Measurements from ENCODE around the gene PCSK5. TPM values are rescaled to one million over a fixed set of nuclear protein-coding genes. Genes with fewer than 3 reads are reported as not detected.
"Not testable (repeated sequence)": the region's sequence is repeated elsewhere in the genome, so short reads cannot be mapped to it uniquely, and the experiment has no call there.

Gene PCSK5
- polyA plus RNA-seq, 1 donor from 2014 or later, result 1.7 TPM

DNA sequence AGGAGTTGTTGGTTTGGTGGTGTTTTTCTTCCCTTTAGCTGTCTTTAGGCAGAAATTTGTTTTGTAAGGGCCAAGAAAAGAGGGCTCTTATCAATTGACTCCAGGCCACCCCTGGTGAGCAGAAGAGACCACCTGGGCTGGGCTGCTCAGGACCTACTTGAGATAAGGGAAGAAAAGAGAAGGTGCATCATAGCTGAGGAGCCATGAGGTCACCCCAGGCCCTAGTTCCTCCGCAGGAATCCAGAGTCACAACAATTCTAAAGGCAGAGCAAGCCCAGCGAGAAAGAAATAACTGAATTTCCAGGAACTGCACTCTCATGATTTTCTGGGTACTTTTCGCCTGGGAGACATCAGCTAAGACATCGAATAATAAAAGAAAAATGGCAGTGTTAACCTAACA lies 468.9 kb downstream of the PCSK5 start:
- Histone ChIP-seq H3K79me2 (replicated peaks; ENCODE audit: insufficient read depth, low read length) (no peaks in the 10 kb centered on the region), H3K4me3 (ENCODE audit: low read length) (no peak overlapping the region), H3K36me3 (ENCODE audit: insufficient read depth, low read length) (no peaks in the 10 kb centered on the region), H3K9ac (ENCODE audit: low read length) (no peak overlapping the region), H3K4me2 (ENCODE audit: low read length) (no peak overlapping the region), H3K9me3 (ENCODE audit: low read length) (no peaks in the 10 kb centered on the region), H2AFZ (ENCODE audit: low read depth, low read length) (no peak overlapping the region), H4K20me1 (ENCODE audit: insufficient read depth) (no peaks in the 10 kb centered on the region), H3K27ac (ENCODE audit: low read length) (no peak overlapping the region), H3F3A (ENCODE audit: insufficient read depth, low read length, poor library complexity, severe bottlenecking) (no peaks in the 10 kb centered on the region), H3K9me2 (ENCODE audit: insufficient read depth, low read length) (no peaks in the 10 kb centered on the region), H3K27me3 (ENCODE audit: insufficient read depth, low read depth, low read length) (no peaks in the 10 kb centered on the region)
- TF ChIP-seq POLR2AphosphoS5 (IDR thresholded peaks at IDR 0.05), result no peak
- no peak for TF ChIP-seq EZH2 (IDR thresholded peaks at IDR 0.05; ENCODE audit: borderline replicate concordance, insufficient read depth, low read length, poor library complexity, severe bottlenecking)

DNA sequence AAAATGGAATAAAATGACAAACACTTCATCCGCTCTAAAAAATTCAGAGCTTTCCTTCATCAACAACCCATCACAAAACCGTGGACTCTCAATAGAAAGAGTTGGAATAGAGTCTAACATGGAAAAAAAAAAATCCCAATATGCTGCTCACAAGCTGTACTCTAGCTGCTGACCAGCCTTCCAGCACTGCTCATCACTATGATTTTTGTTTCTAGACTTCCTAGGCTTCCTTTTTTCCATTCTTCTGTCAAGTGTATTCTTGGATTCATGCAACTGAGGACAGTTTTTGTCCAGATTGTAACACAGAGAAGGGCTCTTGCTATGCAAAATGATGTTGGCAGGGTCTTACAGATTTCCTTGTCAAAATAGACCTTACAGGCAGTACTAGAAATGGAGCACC lies 469.3 kb downstream of the PCSK5 start:
- Histone ChIP-seq H3K4me3 (ENCODE audit: low read length) (no peak overlapping the region), H2AFZ (ENCODE audit: low read depth, low read length) (no peak overlapping the region), H3K79me2 (replicated peaks; ENCODE audit: insufficient read depth, low read length) (no peaks in the 10 kb centered on the region), H3K9me2 (ENCODE audit: insufficient read depth, low read length) (no peaks in the 10 kb centered on the region), H3K4me2 (ENCODE audit: low read length) (no peak overlapping the region), H4K20me1 (ENCODE audit: insufficient read depth) (no peaks in the 10 kb centered on the region), H3K27ac (ENCODE audit: low read length) (no peak overlapping the region), H3K9me3 (ENCODE audit: low read length) (no peaks in the 10 kb centered on the region), H3K27me3 (ENCODE audit: insufficient read depth, low read depth, low read length) (no peaks in the 10 kb centered on the region), H3F3A (ENCODE audit: insufficient read depth, low read length, poor library complexity, severe bottlenecking) (no peaks in the 10 kb centered on the region), H3K9ac (ENCODE audit: low read length) (no peak overlapping the region), H3K36me3 (ENCODE audit: insufficient read depth, low read length) (no peaks in the 10 kb centered on the region)
- TF ChIP-seq EZH2 (IDR thresholded peaks at IDR 0.05; ENCODE audit: borderline replicate concordance, insufficient read depth, low read length, poor library complexity, severe bottlenecking) (no peak), MXI1 (conservative IDR thresholded peaks at IDR 0.05; ENCODE audit: poor library complexity, severe bottlenecking) (no peak), EP300 (conservative IDR thresholded peaks at IDR 0.05; ENCODE audit: poor library complexity, severe bottlenecking) (no peak), RAD21 (conservative IDR thresholded peaks at IDR 0.05) (no peak), TAF1 (IDR thresholded peaks at IDR 0.05; ENCODE audit: low read depth) (no peak), POLR2AphosphoS5 (IDR thresholded peaks at IDR 0.05) (no peak), SMC3 (conservative IDR thresholded peaks at IDR 0.05; ENCODE audit: poor library complexity) (no peak)
- TF ChIP-seq, protein P1, sequence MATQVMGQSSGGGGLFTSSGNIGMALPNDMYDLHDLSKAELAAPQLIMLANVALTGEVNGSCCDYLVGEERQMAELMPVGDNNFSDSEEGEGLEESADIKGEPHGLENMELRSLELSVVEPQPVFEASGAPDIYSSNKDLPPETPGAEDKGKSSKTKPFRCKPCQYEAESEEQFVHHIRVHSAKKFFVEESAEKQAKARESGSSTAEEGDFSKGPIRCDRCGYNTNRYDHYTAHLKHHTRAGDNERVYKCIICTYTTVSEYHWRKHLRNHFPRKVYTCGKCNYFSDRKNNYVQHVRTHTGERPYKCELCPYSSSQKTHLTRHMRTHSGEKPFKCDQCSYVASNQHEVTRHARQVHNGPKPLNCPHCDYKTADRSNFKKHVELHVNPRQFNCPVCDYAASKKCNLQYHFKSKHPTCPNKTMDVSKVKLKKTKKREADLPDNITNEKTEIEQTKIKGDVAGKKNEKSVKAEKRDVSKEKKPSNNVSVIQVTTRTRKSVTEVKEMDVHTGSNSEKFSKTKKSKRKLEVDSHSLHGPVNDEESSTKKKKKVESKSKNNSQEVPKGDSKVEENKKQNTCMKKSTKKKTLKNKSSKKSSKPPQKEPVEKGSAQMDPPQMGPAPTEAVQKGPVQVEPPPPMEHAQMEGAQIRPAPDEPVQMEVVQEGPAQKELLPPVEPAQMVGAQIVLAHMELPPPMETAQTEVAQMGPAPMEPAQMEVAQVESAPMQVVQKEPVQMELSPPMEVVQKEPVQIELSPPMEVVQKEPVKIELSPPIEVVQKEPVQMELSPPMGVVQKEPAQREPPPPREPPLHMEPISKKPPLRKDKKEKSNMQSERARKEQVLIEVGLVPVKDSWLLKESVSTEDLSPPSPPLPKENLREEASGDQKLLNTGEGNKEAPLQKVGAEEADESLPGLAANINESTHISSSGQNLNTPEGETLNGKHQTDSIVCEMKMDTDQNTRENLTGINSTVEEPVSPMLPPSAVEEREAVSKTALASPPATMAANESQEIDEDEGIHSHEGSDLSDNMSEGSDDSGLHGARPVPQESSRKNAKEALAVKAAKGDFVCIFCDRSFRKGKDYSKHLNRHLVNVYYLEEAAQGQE (IDR thresholded peaks at IDR 0.05; ENCODE audit: borderline replicate concordance), result no peak
- TF ChIP-seq, protein P2, sequence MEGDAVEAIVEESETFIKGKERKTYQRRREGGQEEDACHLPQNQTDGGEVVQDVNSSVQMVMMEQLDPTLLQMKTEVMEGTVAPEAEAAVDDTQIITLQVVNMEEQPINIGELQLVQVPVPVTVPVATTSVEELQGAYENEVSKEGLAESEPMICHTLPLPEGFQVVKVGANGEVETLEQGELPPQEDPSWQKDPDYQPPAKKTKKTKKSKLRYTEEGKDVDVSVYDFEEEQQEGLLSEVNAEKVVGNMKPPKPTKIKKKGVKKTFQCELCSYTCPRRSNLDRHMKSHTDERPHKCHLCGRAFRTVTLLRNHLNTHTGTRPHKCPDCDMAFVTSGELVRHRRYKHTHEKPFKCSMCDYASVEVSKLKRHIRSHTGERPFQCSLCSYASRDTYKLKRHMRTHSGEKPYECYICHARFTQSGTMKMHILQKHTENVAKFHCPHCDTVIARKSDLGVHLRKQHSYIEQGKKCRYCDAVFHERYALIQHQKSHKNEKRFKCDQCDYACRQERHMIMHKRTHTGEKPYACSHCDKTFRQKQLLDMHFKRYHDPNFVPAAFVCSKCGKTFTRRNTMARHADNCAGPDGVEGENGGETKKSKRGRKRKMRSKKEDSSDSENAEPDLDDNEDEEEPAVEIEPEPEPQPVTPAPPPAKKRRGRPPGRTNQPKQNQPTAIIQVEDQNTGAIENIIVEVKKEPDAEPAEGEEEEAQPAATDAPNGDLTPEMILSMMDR (IDR thresholded peaks at IDR 0.05; ENCODE audit: poor library complexity, severe bottlenecking), result no peak

DNA sequence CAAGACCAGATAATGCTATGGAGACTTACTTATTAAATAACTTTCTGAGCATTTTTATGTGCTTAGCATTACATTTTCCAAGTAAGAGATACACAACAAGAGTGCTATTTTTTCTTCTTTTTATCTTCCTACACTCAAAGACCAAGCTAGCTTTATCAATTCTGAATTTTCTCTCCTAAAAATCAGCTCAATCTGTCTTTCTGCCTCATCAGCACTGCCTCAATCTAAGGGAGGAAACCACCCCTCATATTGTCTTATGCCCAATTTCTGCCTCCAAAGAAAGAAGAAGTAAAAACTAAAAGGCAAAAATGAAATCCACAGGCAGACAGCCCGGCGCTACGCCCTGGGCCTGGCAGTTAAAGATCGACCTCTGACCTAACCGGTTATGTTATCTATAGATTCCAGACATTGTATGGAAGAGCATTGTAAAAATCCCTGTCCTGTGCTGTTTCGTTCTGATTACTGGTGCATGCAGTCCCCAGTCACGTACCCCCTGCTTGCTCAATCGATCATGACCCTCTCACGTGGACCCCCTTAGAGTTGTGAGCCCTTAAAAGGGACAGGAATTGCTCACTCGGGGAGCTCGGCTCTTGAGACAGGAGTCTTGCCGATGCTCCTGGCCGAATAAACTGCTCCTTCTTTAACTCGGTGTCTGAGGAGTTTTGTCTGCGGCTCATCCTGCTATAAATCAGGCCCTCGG lies 472.0 kb downstream of the PCSK5 start:
- H3K4me3 ChIP-seq (ENCODE audit: low read length); H3K27ac ChIP-seq (ENCODE audit: low read length); H3K36me3 ChIP-seq (ENCODE audit: insufficient read depth, low read length); H3K9ac ChIP-seq (ENCODE audit: low read length); H3F3A ChIP-seq (ENCODE audit: insufficient read depth, low read length, poor library complexity, severe bottlenecking); H3K9me3 ChIP-seq (ENCODE audit: low read length); H3K79me2 ChIP-seq (replicated peaks; ENCODE audit: insufficient read depth, low read length); H3K9me2 ChIP-seq (ENCODE audit: insufficient read depth, low read length); H2AFZ ChIP-seq (ENCODE audit: low read depth, low read length); H4K20me1 ChIP-seq (ENCODE audit: insufficient read depth); H3K27me3 ChIP-seq (ENCODE audit: insufficient read depth, low read depth, low read length); H3K4me2 ChIP-seq (ENCODE audit: low read length): not testable (repeated sequence)

Data from neural cell (in vitro differentiated cells).